Endothelial cell of umbilical vein (primary cell): Measurements from ENCODE around the gene TRIM10. TPM values are rescaled to one million over a fixed set of nuclear protein-coding genes. Genes with fewer than 3 reads are reported as not detected.

ENCODE experiments used
- BruUV-seq: library from RNA; stranded (reverse); fragments of 400-500 nt; replicated peaks from 2 replicates; lab custom pipeline; 2021; lab: Mats Ljungman, UMichigan
- CTCF ChIA-PET: fragments of 300-600, 350-600 bp; sonication (Branson Sonifier 250); formaldehyde crosslinking; loops from one replicate; lab custom pipeline; 2021; ENCODE audit warnings: antibody characterized with exemption, inconsistent platforms; lab: Charles Lee
- POLR2A ChIA-PET: fragments of 300-600, 350-600 bp; sonication (Branson Sonifier 250); formaldehyde crosslinking; loops from one replicate; lab custom pipeline; 2021; ENCODE audit warnings: antibody characterized with exemption, inconsistent platforms; lab: Charles Lee
- DNase-seq: peaks from one replicate; pipeline ENCODE4 v3.0.0-alpha.2; 2011; ENCODE audit warnings: low read depth, low spot score
- FAIRE-seq: peaks from 2 replicates; lab custom pipeline; 2011; peaks lifted over from hg19 to GRCh38; lab: Jason Lieb, UNC
- H2AFZ ChIP-seq: 2 replicates; pipeline ENCODE4 v1.6.0; 2012; ENCODE audit warnings: low read depth, low read length, control low read depth, inconsistent platforms
- H3K27ac ChIP-seq: 2 replicates; pipeline ENCODE4 v1.5.1; 2011; ENCODE audit warnings: low read depth, mild to moderate bottlenecking, control low read depth, low read length, moderate library complexity; ENCODE audit not compliant: insufficient read depth
- H3K27me3 ChIP-seq, 2 experiments: 2 replicates each; pipeline versions ENCODE4 v1.6.0 to v1.6.1; 2011; ENCODE audit warnings: low read length in 2 of 2, mixed read lengths in 1 of 2; ENCODE audit not compliant: control insufficient read depth in 2 of 2, insufficient read depth in 2 of 2
- H3K36me3 ChIP-seq, 2 experiments: 2 replicates in 1 of 2; 3 replicates in 1 of 2; pipeline ENCODE4 v1.5.1; 2011; ENCODE audit warnings: low read length in 2 of 2, mild to moderate bottlenecking in 1 of 2, moderate library complexity in 1 of 2; ENCODE audit not compliant: control insufficient read depth in 2 of 2, insufficient read depth in 2 of 2; ENCODE audit errors: extremely low read depth in 1 of 2
- H3K4me1 ChIP-seq: 3 replicates; pipeline ENCODE4 v1.5.1; 2011; ENCODE audit warnings: mild to moderate bottlenecking, low read length; ENCODE audit not compliant: control insufficient read depth, insufficient read depth; ENCODE audit errors: extremely low read depth
- H3K4me2 ChIP-seq: 2 replicates; pipeline ENCODE4 v1.6.1; 2011; ENCODE audit warnings: low read length, control low read depth, mixed read lengths; ENCODE audit not compliant: insufficient read depth
- H3K4me3 ChIP-seq, 3 experiments: fragments of 200-600 bp in 1 of 3; sonication (generic), shearing (Covaris generic) in 1 of 3; replicated peaks in 1 of 3; 2 replicates each; pipeline ENCODE4 v1.5.1; 2011 to 2016; ENCODE audit warnings: control low read depth in 3 of 3, low read length in 3 of 3, mild to moderate bottlenecking in 2 of 3, inconsistent platforms in 1 of 3, low read depth in 1 of 3, moderate library complexity in 1 of 3; ENCODE audit not compliant: insufficient read depth in 1 of 3
- H3K79me2 ChIP-seq: 2 replicates; pipeline ENCODE4 v1.6.0; 2012; ENCODE audit warnings: low read length, inconsistent platforms; ENCODE audit not compliant: control insufficient read depth, insufficient read depth
- H3K9ac ChIP-seq: replicated peaks from 2 replicates; pipeline ENCODE3; 2011; ENCODE audit warnings: low read length, control low read depth; ENCODE audit not compliant: insufficient read depth; ENCODE audit errors: extremely low read depth
- H3K9me1 ChIP-seq: replicated peaks from 3 replicates; pipeline ENCODE4 v1.6.0; 2011; ENCODE audit warnings: mild to moderate bottlenecking, low read length; ENCODE audit not compliant: control insufficient read depth, insufficient read depth; ENCODE audit errors: extremely low read depth
- H3K9me3 ChIP-seq: replicated peaks from 2 replicates; pipeline ENCODE4 v1.5.1; 2012; ENCODE audit warnings: low read length, inconsistent platforms; ENCODE audit not compliant: control insufficient read depth, insufficient read depth
- H4K20me1 ChIP-seq: replicated peaks from 2 replicates; pipeline ENCODE3; 2011; ENCODE audit warnings: mild to moderate bottlenecking, low read length; ENCODE audit not compliant: control insufficient read depth, insufficient read depth; ENCODE audit errors: extremely low read depth
- EZH2 ChIP-seq: IDR thresholded peaks from 2 replicates; pipeline ENCODE4 v1.6.1; 2012; ENCODE audit warnings: borderline replicate concordance, low read depth, mild to moderate bottlenecking, moderate library complexity, low read length, inconsistent platforms; ENCODE audit not compliant: severe bottlenecking
- FOS ChIP-seq: IDR thresholded peaks from 2 replicates; pipeline ENCODE4 v1.6.1; 2011; ENCODE audit warnings: mild to moderate bottlenecking, low read length, moderate library complexity, borderline replicate concordance; ENCODE audit not compliant: insufficient read depth
- GATA2 ChIP-seq: IDR thresholded peaks from 2 replicates; pipeline ENCODE4 v1.7.0; 2011; ENCODE audit warnings: low read depth, mild to moderate bottlenecking, moderate library complexity, mixed read lengths, low read length; ENCODE audit not compliant: insufficient read length, insufficient read depth
- JUN ChIP-seq: IDR thresholded peaks from 2 replicates; pipeline ENCODE4 v1.6.1; 2011; ENCODE audit warnings: borderline replicate concordance, low read depth; ENCODE audit not compliant: insufficient read length, insufficient read depth
- MYC ChIP-seq: IDR thresholded peaks from one replicate; pipeline ENCODE4 v1.6.1; 2011; ENCODE audit warnings: mild to moderate bottlenecking, low read depth, low read length
- POLR2A ChIP-seq: IDR thresholded peaks from 2 replicates; pipeline ENCODE4 v1.6.1; 2012; ENCODE audit warnings: low read depth, mild to moderate bottlenecking, control low read depth, low read length
- POLR2AphosphoS5 ChIP-seq: IDR thresholded peaks from 2 replicates; pipeline ENCODE4 v1.6.1; 2012; ENCODE audit warnings: low read depth, mild to moderate bottlenecking, control low read depth, low read length, moderate library complexity; ENCODE audit not compliant: insufficient read depth
- dilution Hi-C: fragments of 300-500 bp; cut with MboI; formaldehyde crosslinking; loops from one replicate; pipeline ENCODE4 v1.15.0; 2019; ENCODE audit warnings: low sequenced_read_pairs; ENCODE audit not compliant: extremely low pct_ligation_motif_present
- intact Hi-C: fragments of 100-400 bp; cut with micrococcal nuclease; formaldehyde crosslinking; loops from one replicate; pipeline ENCODE4 v1.10.0; 2022
- polyA plus RNA-seq, 4 experiments: library from polyadenylated mRNA; depleted of rRNA in 3 of 4; stranded (reverse) in 3 of 4; unstranded in 1 of 4; fragments of >200 nt; gene quantifications; 2 replicates each; pipeline versions ENCODE4 v1.2.1 to v1.2.3, GENCODE V29; 2011 to 2012; ENCODE audit warnings: missing spikeins in 1 of 4
- total RNA-seq: library from RNA; stranded (reverse); gene quantifications from 2 replicates; pipeline ENCODE4 v1.2.3, GENCODE V29; 2021
- TF ChIP-seq, protein P1 (sequence below), 2 donors: IDR thresholded peaks; 1 replicate in 1 of 2; 2 replicates in 1 of 2; pipeline ENCODE4 v1.5.1; 2011; ENCODE audit warnings: low read length in 2 of 2, mild to moderate bottlenecking in 2 of 2, moderate library complexity in 2 of 2, control low read depth in 1 of 2, inconsistent platforms in 1 of 2, low read depth in 1 of 2; ENCODE audit not compliant: insufficient read depth in 1 of 2; ENCODE audit errors: extremely low read depth in 1 of 2
- TF ChIP-seq, protein P2 (sequence below): IDR thresholded peaks from 2 replicates; pipeline ENCODE4 v1.6.1; 2011; ENCODE audit not compliant: insufficient read depth, insufficient read length

TRIM10 gene
- total and polyA plus RNA-seq, 2 donors (not counting 3 experiments of a cell fraction or from before 2014, with no cell fraction given), result not detected

DNA sequence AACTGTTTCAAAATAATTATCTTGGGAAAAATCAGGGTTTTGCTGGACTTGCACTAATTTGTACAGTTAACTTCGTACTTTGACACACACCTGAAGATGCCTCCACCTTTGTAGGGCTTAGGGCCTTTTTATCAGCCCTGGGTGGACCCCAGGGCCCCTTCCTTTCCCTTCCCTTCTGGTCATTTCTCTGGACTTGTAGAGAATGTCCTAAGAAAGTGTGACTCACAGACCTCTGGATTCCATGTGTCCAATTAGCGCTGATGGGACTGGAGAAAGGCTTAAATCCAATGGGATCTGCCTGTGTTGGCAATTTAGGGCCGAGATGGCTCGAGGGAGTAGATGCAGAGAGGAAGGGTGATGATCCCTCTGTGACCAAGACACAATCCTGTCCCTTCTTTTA is 11.7 kb upstream of the TRIM10 start:
- H3K27ac ChIP-seq, result no peak overlapping the region
- CTCF ChIA-PET, result interaction anchor here (1.1 kb wide), 1 partner anchor 69 kb away, joined by 3 read pairs; no protein-coding TSS in a partner anchor
- H3K4me1 ChIP-seq, result no peaks in the 10 kb centered on the region
- H3K4me2 ChIP-seq, result no peak overlapping the region
- no TSS peak for BruUV-seq
- dilution Hi-C loops, result no loop called here
- H3K79me2 ChIP-seq, result no peaks in the 10 kb centered on the region
- H2AFZ ChIP-seq, result no peak overlapping the region
- no peaks in the 10 kb centered on the region for H4K20me1 ChIP-seq
- DNase-seq, result no peak
- H3K9ac ChIP-seq, result no peak overlapping the region
- peaks cover 52 to 79% of the 10 kb centered on the region in 2 experiments for H3K27me3 ChIP-seq
- no peaks in the 10 kb centered on the region for H3K9me3 ChIP-seq
- H3K36me3 ChIP-seq, result no peaks in the 10 kb centered on the region
- POLR2A ChIA-PET, result no interaction called here
- no peak for FAIRE-seq
- TF ChIP-seq, protein P1, sequence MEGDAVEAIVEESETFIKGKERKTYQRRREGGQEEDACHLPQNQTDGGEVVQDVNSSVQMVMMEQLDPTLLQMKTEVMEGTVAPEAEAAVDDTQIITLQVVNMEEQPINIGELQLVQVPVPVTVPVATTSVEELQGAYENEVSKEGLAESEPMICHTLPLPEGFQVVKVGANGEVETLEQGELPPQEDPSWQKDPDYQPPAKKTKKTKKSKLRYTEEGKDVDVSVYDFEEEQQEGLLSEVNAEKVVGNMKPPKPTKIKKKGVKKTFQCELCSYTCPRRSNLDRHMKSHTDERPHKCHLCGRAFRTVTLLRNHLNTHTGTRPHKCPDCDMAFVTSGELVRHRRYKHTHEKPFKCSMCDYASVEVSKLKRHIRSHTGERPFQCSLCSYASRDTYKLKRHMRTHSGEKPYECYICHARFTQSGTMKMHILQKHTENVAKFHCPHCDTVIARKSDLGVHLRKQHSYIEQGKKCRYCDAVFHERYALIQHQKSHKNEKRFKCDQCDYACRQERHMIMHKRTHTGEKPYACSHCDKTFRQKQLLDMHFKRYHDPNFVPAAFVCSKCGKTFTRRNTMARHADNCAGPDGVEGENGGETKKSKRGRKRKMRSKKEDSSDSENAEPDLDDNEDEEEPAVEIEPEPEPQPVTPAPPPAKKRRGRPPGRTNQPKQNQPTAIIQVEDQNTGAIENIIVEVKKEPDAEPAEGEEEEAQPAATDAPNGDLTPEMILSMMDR (IDR thresholded peaks at IDR 0.05; ENCODE audit: extremely low read depth in 1 of 2, insufficient read depth in 1 of 2, low read depth in 1 of 2, low read length in 2 of 2), result no peak
- TF ChIP-seq, protein P2, sequence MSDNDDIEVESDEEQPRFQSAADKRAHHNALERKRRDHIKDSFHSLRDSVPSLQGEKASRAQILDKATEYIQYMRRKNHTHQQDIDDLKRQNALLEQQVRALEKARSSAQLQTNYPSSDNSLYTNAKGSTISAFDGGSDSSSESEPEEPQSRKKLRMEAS, result no peak
- TF ChIP-seq EZH2 (no peak), MYC (no peak), JUN (no peak), GATA2 (no peak), POLR2AphosphoS5 (no peak), FOS (no peak), POLR2A (no peak)
- H3K4me3 ChIP-seq, result no peak overlapping the region
- intact Hi-C loops, result loop anchor here (10.0 kb wide), 1 partner anchor 148 kb away; no protein-coding TSS in a partner anchor
- no peaks in the 10 kb centered on the region for H3K9me1 ChIP-seq
